Liver (tissue), 3 donors: ENCODE results near the gene MDM2.

Source experiments
- GABPA ChIP-seq, 2 donors: IDR thresholded peaks in 1 of 2; conservative IDR thresholded peaks in 1 of 2; 2 replicates each; pipeline ENCODE4 v1.6.1; 2016; ENCODE audit warnings: antibody characterized with exemption in 2 of 2, mild to moderate bottlenecking in 1 of 2, moderate library complexity in 1 of 2
- JUND ChIP-seq, 2 donors: IDR thresholded peaks; 2 replicates each; pipeline ENCODE4 v1.6.1; 2016; ENCODE audit warnings: antibody characterized with exemption in 2 of 2
- RAD21 ChIP-seq, 2 donors: IDR thresholded peaks; 2 replicates each; pipeline ENCODE4 v1.6.1; 2016; ENCODE audit warnings: antibody characterized with exemption in 2 of 2, mild to moderate bottlenecking in 2 of 2
- RXRA ChIP-seq, 2 donors: IDR thresholded peaks; 2 replicates each; pipeline ENCODE4 v1.6.1; 2017 to 2018; ENCODE audit warnings: antibody characterized with exemption in 2 of 2, mild to moderate bottlenecking in 1 of 2
- SP1 ChIP-seq: IDR thresholded peaks from 2 replicates; pipeline ENCODE4 v1.6.1; 2018; ENCODE audit warnings: antibody characterized with exemption, mild to moderate bottlenecking
- TAF1 ChIP-seq: conservative IDR thresholded peaks from 2 replicates; pipeline ENCODE4 v1.6.1; 2016; ENCODE audit warnings: antibody characterized with exemption, mild to moderate bottlenecking
- YY1 ChIP-seq: IDR thresholded peaks from 2 replicates; pipeline ENCODE4 v1.6.1; 2016; ENCODE audit warnings: antibody characterized with exemption, mild to moderate bottlenecking
- TF ChIP-seq, protein P1 (sequence below): fragments of 150-350 bp; IDR thresholded peaks from 2 replicates; pipeline ENCODE4 v1.5.1; 2017; ENCODE audit warnings: improper control_type of control experiment, low read depth, low read length; ENCODE audit not compliant: missing input control
- TF ChIP-seq, protein P2 (sequence below): IDR thresholded peaks from 2 replicates; pipeline ENCODE4 v1.6.1; 2016; ENCODE audit warnings: antibody characterized with exemption, mild to moderate bottlenecking
- TF ChIP-seq, protein P3 (sequence below): IDR thresholded peaks from 2 replicates; pipeline ENCODE4 v1.6.1; 2016; ENCODE audit warnings: antibody characterized with exemption
- TF ChIP-seq, protein P4 (sequence below): IDR thresholded peaks from 2 replicates; pipeline ENCODE4 v1.6.1; 2016; ENCODE audit warnings: antibody characterized with exemption
- donor health status: healthy.
- donor health status: healthy.

DNA sequence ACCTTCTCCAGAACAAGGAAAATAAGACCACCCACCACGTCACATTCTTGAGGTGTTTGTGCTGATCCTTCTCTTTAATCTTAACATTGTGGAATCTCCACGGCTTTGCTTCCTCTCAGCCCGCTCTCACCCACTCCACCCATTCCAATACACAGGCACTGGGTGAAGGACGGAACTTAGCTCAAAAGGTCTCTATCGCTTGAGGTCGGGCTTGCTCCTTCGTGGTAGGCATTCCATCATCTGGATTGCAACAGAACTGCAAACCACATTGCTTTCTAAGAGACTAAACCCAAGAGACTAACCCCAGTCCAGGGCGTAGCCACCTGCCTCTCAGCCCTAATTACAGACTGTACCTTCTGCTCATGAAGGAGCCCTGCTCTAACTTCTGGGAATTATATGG lies 24.0 kb upstream of the MDM2 start:
- TF ChIP-seq, protein P1, sequence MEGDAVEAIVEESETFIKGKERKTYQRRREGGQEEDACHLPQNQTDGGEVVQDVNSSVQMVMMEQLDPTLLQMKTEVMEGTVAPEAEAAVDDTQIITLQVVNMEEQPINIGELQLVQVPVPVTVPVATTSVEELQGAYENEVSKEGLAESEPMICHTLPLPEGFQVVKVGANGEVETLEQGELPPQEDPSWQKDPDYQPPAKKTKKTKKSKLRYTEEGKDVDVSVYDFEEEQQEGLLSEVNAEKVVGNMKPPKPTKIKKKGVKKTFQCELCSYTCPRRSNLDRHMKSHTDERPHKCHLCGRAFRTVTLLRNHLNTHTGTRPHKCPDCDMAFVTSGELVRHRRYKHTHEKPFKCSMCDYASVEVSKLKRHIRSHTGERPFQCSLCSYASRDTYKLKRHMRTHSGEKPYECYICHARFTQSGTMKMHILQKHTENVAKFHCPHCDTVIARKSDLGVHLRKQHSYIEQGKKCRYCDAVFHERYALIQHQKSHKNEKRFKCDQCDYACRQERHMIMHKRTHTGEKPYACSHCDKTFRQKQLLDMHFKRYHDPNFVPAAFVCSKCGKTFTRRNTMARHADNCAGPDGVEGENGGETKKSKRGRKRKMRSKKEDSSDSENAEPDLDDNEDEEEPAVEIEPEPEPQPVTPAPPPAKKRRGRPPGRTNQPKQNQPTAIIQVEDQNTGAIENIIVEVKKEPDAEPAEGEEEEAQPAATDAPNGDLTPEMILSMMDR: no peak
- no peak for TF ChIP-seq SP1
- TF ChIP-seq, protein P2, sequence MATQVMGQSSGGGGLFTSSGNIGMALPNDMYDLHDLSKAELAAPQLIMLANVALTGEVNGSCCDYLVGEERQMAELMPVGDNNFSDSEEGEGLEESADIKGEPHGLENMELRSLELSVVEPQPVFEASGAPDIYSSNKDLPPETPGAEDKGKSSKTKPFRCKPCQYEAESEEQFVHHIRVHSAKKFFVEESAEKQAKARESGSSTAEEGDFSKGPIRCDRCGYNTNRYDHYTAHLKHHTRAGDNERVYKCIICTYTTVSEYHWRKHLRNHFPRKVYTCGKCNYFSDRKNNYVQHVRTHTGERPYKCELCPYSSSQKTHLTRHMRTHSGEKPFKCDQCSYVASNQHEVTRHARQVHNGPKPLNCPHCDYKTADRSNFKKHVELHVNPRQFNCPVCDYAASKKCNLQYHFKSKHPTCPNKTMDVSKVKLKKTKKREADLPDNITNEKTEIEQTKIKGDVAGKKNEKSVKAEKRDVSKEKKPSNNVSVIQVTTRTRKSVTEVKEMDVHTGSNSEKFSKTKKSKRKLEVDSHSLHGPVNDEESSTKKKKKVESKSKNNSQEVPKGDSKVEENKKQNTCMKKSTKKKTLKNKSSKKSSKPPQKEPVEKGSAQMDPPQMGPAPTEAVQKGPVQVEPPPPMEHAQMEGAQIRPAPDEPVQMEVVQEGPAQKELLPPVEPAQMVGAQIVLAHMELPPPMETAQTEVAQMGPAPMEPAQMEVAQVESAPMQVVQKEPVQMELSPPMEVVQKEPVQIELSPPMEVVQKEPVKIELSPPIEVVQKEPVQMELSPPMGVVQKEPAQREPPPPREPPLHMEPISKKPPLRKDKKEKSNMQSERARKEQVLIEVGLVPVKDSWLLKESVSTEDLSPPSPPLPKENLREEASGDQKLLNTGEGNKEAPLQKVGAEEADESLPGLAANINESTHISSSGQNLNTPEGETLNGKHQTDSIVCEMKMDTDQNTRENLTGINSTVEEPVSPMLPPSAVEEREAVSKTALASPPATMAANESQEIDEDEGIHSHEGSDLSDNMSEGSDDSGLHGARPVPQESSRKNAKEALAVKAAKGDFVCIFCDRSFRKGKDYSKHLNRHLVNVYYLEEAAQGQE: no peak
- TF ChIP-seq, protein P3, sequence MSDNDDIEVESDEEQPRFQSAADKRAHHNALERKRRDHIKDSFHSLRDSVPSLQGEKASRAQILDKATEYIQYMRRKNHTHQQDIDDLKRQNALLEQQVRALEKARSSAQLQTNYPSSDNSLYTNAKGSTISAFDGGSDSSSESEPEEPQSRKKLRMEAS: no peak
- TF ChIP-seq YY1: no peak
- TF ChIP-seq TAF1: no peak
- TF ChIP-seq RAD21 (IDR thresholded peaks at IDR 0.05): no peak
- TF ChIP-seq, protein P4, sequence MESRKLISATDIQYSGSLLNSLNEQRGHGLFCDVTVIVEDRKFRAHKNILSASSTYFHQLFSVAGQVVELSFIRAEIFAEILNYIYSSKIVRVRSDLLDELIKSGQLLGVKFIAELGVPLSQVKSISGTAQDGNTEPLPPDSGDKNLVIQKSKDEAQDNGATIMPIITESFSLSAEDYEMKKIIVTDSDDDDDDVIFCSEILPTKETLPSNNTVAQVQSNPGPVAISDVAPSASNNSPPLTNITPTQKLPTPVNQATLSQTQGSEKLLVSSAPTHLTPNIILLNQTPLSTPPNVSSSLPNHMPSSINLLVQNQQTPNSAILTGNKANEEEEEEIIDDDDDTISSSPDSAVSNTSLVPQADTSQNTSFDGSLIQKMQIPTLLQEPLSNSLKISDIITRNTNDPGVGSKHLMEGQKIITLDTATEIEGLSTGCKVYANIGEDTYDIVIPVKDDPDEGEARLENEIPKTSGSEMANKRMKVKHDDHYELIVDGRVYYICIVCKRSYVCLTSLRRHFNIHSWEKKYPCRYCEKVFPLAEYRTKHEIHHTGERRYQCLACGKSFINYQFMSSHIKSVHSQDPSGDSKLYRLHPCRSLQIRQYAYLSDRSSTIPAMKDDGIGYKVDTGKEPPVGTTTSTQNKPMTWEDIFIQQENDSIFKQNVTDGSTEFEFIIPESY: no peak
- no peak for TF ChIP-seq GABPA (IDR thresholded peaks at IDR 0.05 in 1 of 2, conservative IDR thresholded peaks at IDR 0.05 in 1 of 2)
- no peak for TF ChIP-seq RXRA (IDR thresholded peaks at IDR 0.05)
- no peak for TF ChIP-seq JUND (IDR thresholded peaks at IDR 0.05)
